WTC11 (cell line): ENCODE results near the gene TMPRSS11D. TPM values are rescaled to one million over a fixed set of nuclear protein-coding genes. Genes with fewer than 3 reads are reported as not detected.

ENCODE experiments used
- ATAC-seq: fragments of 200-7000 bp; cut with Tn5 transposase; 2 replicates; pipeline ENCODE4 v1.10.0; 2021; ENCODE audit warnings: mild to moderate bottlenecking, moderate library complexity
- CTCF ChIA-PET: fragments of 300-600 bp; sonication (Branson Sonifier 250); formaldehyde crosslinking; loops from one replicate; lab custom pipeline; 2021; ENCODE audit warnings: antibody characterized with exemption; lab: Charles Lee
- POLR2A ChIA-PET: fragments of 350-600 bp; sonication (Branson Sonifier 250); formaldehyde crosslinking; loops from one replicate; lab custom pipeline; 2021; ENCODE audit warnings: antibody characterized with exemption; lab: Charles Lee
- DNase-seq: peaks from one replicate; pipeline ENCODE4 v3.0.0; 2021; ENCODE audit warnings: low spot score
- H3K27ac Mint-ChIP-seq: 2 replicates; pipeline ENCODE4 v1.8.0; 2021; ENCODE audit warnings: mixed read lengths
- H3K27me3 Mint-ChIP-seq: 2 replicates; pipeline ENCODE4 v1.8.0; 2021; ENCODE audit warnings: low read depth, mild to moderate bottlenecking, moderate library complexity, mixed read lengths
- H3K36me3 Mint-ChIP-seq: 2 replicates; pipeline ENCODE4 v1.8.0; 2021; ENCODE audit warnings: mixed read lengths
- H3K4me1 Mint-ChIP-seq: 2 replicates; pipeline ENCODE4 v1.8.0; 2022; ENCODE audit warnings: mixed read lengths
- H3K4me3 Mint-ChIP-seq: 2 replicates; pipeline ENCODE4 v1.8.0; 2021; ENCODE audit warnings: mild to moderate bottlenecking, moderate library complexity, mixed read lengths
- H3K9me3 Mint-ChIP-seq: 2 replicates; pipeline ENCODE4 v1.8.0; 2021; ENCODE audit warnings: mixed read lengths
- ATF1 ChIP-seq: sonication (generic); formaldehyde crosslinking; IDR thresholded peaks from 2 replicates; pipeline ENCODE4 v1.8.1; 2023; ENCODE audit warnings: mild to moderate bottlenecking, moderate library complexity, missing genetic modification reagents
- ATF3 ChIP-seq: sonication (generic); formaldehyde crosslinking; conservative IDR thresholded peaks from 2 replicates; pipeline ENCODE4 v1.8.1; 2022; ENCODE audit warnings: mild to moderate bottlenecking, missing genetic modification reagents
- CBFB ChIP-seq: sonication (generic); formaldehyde crosslinking; IDR thresholded peaks from 2 replicates; pipeline ENCODE4 v1.8.1; 2022; ENCODE audit warnings: mild to moderate bottlenecking, low read depth, missing genetic modification reagents
- CREM ChIP-seq: sonication (generic); formaldehyde crosslinking; IDR thresholded peaks from 2 replicates; pipeline ENCODE4 v1.8.1; 2022; ENCODE audit warnings: mild to moderate bottlenecking, missing genetic modification reagents, moderate library complexity
- GRHL2 ChIP-seq: fragments of 250-450 bp; sonication (Bioruptor Pico); IDR thresholded peaks from 2 replicates; pipeline ENCODE4 v1.8.0; 2022; ENCODE audit warnings: mild to moderate bottlenecking, moderate library complexity; ENCODE audit not compliant: insufficient replicate concordance, severe bottlenecking
- HMGA2 ChIP-seq: fragments of 250-450 bp; sonication (Bioruptor Pico); IDR thresholded peaks from 2 replicates; pipeline ENCODE4 v1.4.0; 2021; ENCODE audit warnings: mild to moderate bottlenecking, moderate library complexity
- HMGXB4 ChIP-seq: sonication (generic); formaldehyde crosslinking; IDR thresholded peaks from 2 replicates; pipeline ENCODE4 v1.8.1; 2023; ENCODE audit warnings: mild to moderate bottlenecking, moderate library complexity, missing genetic modification reagents
- IRF1 ChIP-seq: sonication (generic); formaldehyde crosslinking; IDR thresholded peaks from 2 replicates; pipeline ENCODE4 v1.8.0; 2023; ENCODE audit warnings: missing genetic modification reagents
- JUN ChIP-seq: sonication (generic); formaldehyde crosslinking; IDR thresholded peaks from 2 replicates; pipeline ENCODE4 v1.8.0; 2023; ENCODE audit warnings: mild to moderate bottlenecking, missing genetic modification reagents
- MLX ChIP-seq: sonication (generic); formaldehyde crosslinking; IDR thresholded peaks from 2 replicates; pipeline ENCODE4 v1.8.1; 2023; ENCODE audit warnings: mild to moderate bottlenecking, missing genetic modification reagents, moderate library complexity
- NFE2L1 ChIP-seq: sonication (generic); formaldehyde crosslinking; IDR thresholded peaks from 2 replicates; pipeline ENCODE4 v1.8.1; 2023; ENCODE audit warnings: missing genetic modification reagents
- NFYB ChIP-seq: sonication (generic); formaldehyde crosslinking; conservative IDR thresholded peaks from 2 replicates; pipeline ENCODE4 v1.8.0; 2022; ENCODE audit warnings: low read depth, missing genetic modification reagents
- OVOL2 ChIP-seq: fragments of 250-450 bp; sonication (Bioruptor Pico); IDR thresholded peaks from 2 replicates; pipeline ENCODE4 v1.9.0; 2021; ENCODE audit warnings: mild to moderate bottlenecking, borderline replicate concordance
- PREB ChIP-seq: sonication (generic); formaldehyde crosslinking; IDR thresholded peaks from 2 replicates; pipeline ENCODE4 v1.8.1; 2022; ENCODE audit warnings: mild to moderate bottlenecking, missing genetic modification reagents, moderate library complexity, borderline replicate concordance
- PRRX2 ChIP-seq: fragments of 250-450 bp; sonication (Bioruptor Pico); IDR thresholded peaks from 2 replicates; pipeline ENCODE4 v1.8.0; 2021; ENCODE audit warnings: mild to moderate bottlenecking
- SP1 ChIP-seq: sonication (generic); formaldehyde crosslinking; conservative IDR thresholded peaks from 2 replicates; pipeline ENCODE4 v1.8.1; 2022; ENCODE audit warnings: missing genetic modification reagents
- STAT6 ChIP-seq: sonication (generic); formaldehyde crosslinking; conservative IDR thresholded peaks from 2 replicates; pipeline ENCODE4 v1.8.1; 2023; ENCODE audit warnings: mild to moderate bottlenecking, low read depth, missing genetic modification reagents, moderate library complexity
- TEAD4 ChIP-seq: sonication (generic); formaldehyde crosslinking; IDR thresholded peaks from 2 replicates; pipeline ENCODE4 v1.8.0; 2022; ENCODE audit warnings: mild to moderate bottlenecking, missing genetic modification reagents
- USF2 ChIP-seq: sonication (generic); formaldehyde crosslinking; IDR thresholded peaks from 2 replicates; pipeline ENCODE4 v1.8.1; 2023; ENCODE audit warnings: mild to moderate bottlenecking, missing genetic modification reagents, moderate library complexity
- ZNF121 ChIP-seq: sonication (generic); formaldehyde crosslinking; IDR thresholded peaks from 2 replicates; pipeline ENCODE4 v1.8.0; 2023; ENCODE audit warnings: missing genetic modification reagents
- ZNF219 ChIP-seq: sonication (generic); formaldehyde crosslinking; IDR thresholded peaks from 2 replicates; pipeline ENCODE4 v1.8.0; 2023; ENCODE audit warnings: missing genetic modification reagents, mild to moderate bottlenecking, borderline replicate concordance
- ZNF232 ChIP-seq: sonication (generic); formaldehyde crosslinking; IDR thresholded peaks from 2 replicates; pipeline ENCODE4 v1.8.0; 2022; ENCODE audit warnings: mild to moderate bottlenecking, missing genetic modification reagents
- ZNF423 ChIP-seq: fragments of 250-450 bp; sonication (Bioruptor Pico); IDR thresholded peaks from 2 replicates; pipeline ENCODE4 v2.1.2; 2022; ENCODE audit warnings: mild to moderate bottlenecking, moderate library complexity
- ZNF512 ChIP-seq: sonication (generic); formaldehyde crosslinking; IDR thresholded peaks from 2 replicates; pipeline ENCODE4 v1.8.1; 2022; ENCODE audit warnings: missing genetic modification reagents, borderline replicate concordance
- ZSCAN18 ChIP-seq: fragments of 250-450 bp; sonication (Bioruptor Pico); IDR thresholded peaks from 2 replicates; pipeline ENCODE4 v2.1.2; 2022; ENCODE audit warnings: mild to moderate bottlenecking, moderate library complexity
- total RNA-seq: library from RNA; stranded (reverse); gene quantifications from 3 replicates; pipeline ENCODE4 v1.2.3, GENCODE V29; 2021

The TMPRSS11D gene
- total RNA-seq, 1 experiment from 2014 or later = not detected

GRCh38 chr4:67907650-67908049 lies 23.8 kb upstream of the TMPRSS11D start:
- CTCF ChIA-PET = interaction anchor here (1.1 to 1.3 kb wide), 2 partner anchors 15 to 161 kb away, joined by 3 to 4 read pairs; no protein-coding TSS in a partner anchor
- POLR2A ChIA-PET = no interaction called here
- H3K4me1 Mint-ChIP-seq = no peaks in the 10 kb centered on the region
- no peak for TF ChIP-seq PREB (CRISPR knock-in tag)
- no peak for TF ChIP-seq ZNF232
- TF ChIP-seq NFYB = no peak
- no peak for TF ChIP-seq CREM (CRISPR knock-in tag)
- no peak for TF ChIP-seq TEAD4 (CRISPR knock-in tag)
- no peak for TF ChIP-seq MLX
- TF ChIP-seq USF2 (CRISPR knock-in tag) = no peak
- ATAC-seq = no peak
- H3K9me3 Mint-ChIP-seq = no peaks in the 10 kb centered on the region
- no peak for DNase-seq
- H3K27ac Mint-ChIP-seq = no peak overlapping the region
- no peaks in the 10 kb centered on the region for H3K27me3 Mint-ChIP-seq
- no peaks in the 10 kb centered on the region for H3K36me3 Mint-ChIP-seq
- no peak overlapping the region for H3K4me3 Mint-ChIP-seq

GRCh38 chr4:67899096-67899495 lies 15.3 kb upstream of the TMPRSS11D start:
- ATAC-seq = no peak

More at GRCh38 chr4:67899096-67899495, 15.3 kb upstream of the TMPRSS11D start:
- CTCF ChIA-PET = no interaction called here
- H3K4me1 Mint-ChIP-seq = no peaks in the 10 kb centered on the region
- no peaks in the 10 kb centered on the region for H3K36me3 Mint-ChIP-seq
- no peak overlapping the region for H3K4me3 Mint-ChIP-seq
- peaks cover 10% of the 10 kb centered on the region for H3K9me3 Mint-ChIP-seq
- no peak for DNase-seq
- H3K27ac Mint-ChIP-seq = no peak overlapping the region
- POLR2A ChIA-PET = interaction anchor here (0.6 kb wide), 1 partner anchor 516 kb away, joined by 3 read pairs; no protein-coding TSS in a partner anchor
- no peak for TF ChIP-seq ZNF512
- no peak for TF ChIP-seq ATF3 (CRISPR knock-in tag)
- TF ChIP-seq ZNF423 (CRISPR knock-in tag) = no peak
- TF ChIP-seq ZSCAN18 (CRISPR knock-in tag) = no peak
- TF ChIP-seq PRRX2 (CRISPR knock-in tag) = no peak
- no peak for TF ChIP-seq NFYB
- TF ChIP-seq GRHL2 (CRISPR knock-in tag) = no peak
- no peak for TF ChIP-seq ATF1 (CRISPR knock-in tag)
- no peak for TF ChIP-seq OVOL2 (CRISPR knock-in tag)
- TF ChIP-seq HMGXB4 (CRISPR knock-in tag) = no peak
- TF ChIP-seq CBFB (CRISPR knock-in tag) = no peak
- TF ChIP-seq JUN = no peak
- no peak for TF ChIP-seq HMGA2 (CRISPR knock-in tag)
- TF ChIP-seq ZNF232 = no peak
- TF ChIP-seq NFE2L1 (CRISPR knock-in tag) = no peak
- no peak for TF ChIP-seq STAT6 (CRISPR knock-in tag)
- TF ChIP-seq SP1 (CRISPR knock-in tag) = no peak
- no peak for TF ChIP-seq ZNF219 (CRISPR knock-in tag)
- no peak for TF ChIP-seq IRF1
- TF ChIP-seq ZNF121 = no peak
- no peaks in the 10 kb centered on the region for H3K27me3 Mint-ChIP-seq
